Right forelimb (tissue), 1 donor: ENCODE results near the gene EXOC3L1.

Source experiments
- DNase-seq: peaks from one replicate; pipeline ENCODE4 v3.0.0-alpha.2; 2018

The EXOC3L1 gene

GRCh38 chr16:67190041-67190440 lies at the start of gene EXOC3L1:
EXOC3L1 (minus strand) TSS chr16:67190136; CDS start chr16:67189676, 460 bp downstream.
- DNase-seq, result no peak

GRCh38 chr16:67238806-67239470 lies 49.0 kb upstream of the EXOC3L1 start:
- no peak for DNase-seq

- DNase-seq, result no peak
Observed at GRCh38 chr16:67238278-67238575, 48.3 kb upstream of the EXOC3L1 start.

- DNase-seq, result no peak
Observed at GRCh38 chr16:67237396-67238277, 47.7 kb upstream of the EXOC3L1 start.

GRCh38 chr16:67236563-67237395 lies 46.8 kb upstream of the EXOC3L1 start:
- DNase-seq, result no peak

- no peak for DNase-seq
Observed at GRCh38 chr16:67235816-67236562, 46.1 kb upstream of the EXOC3L1 start.

GRCh38 chr16:67234180-67234597 lies 44.3 kb upstream of the EXOC3L1 start:
- no peak for DNase-seq

- no peak for DNase-seq
Observed at GRCh38 chr16:67233596-67233995, 43.7 kb upstream of the EXOC3L1 start.

- DNase-seq, result no peak
Observed at GRCh38 chr16:67230809-67231660, 41.1 kb upstream of the EXOC3L1 start.

GRCh38 chr16:67229906-67230808 lies 40.2 kb upstream of the EXOC3L1 start:
- no peak for DNase-seq

GRCh38 chr16:67228905-67229304 lies 39.0 kb upstream of the EXOC3L1 start:
- no peak for DNase-seq

- no peak for DNase-seq
Observed at GRCh38 chr16:67228034-67228785, 38.3 kb upstream of the EXOC3L1 start.

- no peak for DNase-seq
Observed at GRCh38 chr16:67227567-67227921, 37.6 kb upstream of the EXOC3L1 start.

GRCh38 chr16:67226804-67227566 lies 37.0 kb upstream of the EXOC3L1 start, which contains the start of gene TMEM208:
TMEM208 (plus strand) TSS chr16:67227130; CDS start chr16:67227219, 89 bp downstream.
- DNase-seq, result peak; percentile 99

GRCh38 chr16:67226295-67226803 lies 36.4 kb upstream of the EXOC3L1 start:
- DNase-seq, result no peak

GRCh38 chr16:67223992-67224391 lies 34.1 kb upstream of the EXOC3L1 start:
- DNase-seq, result no peak

GRCh38 chr16:67216612-67217490 lies 26.9 kb upstream of the EXOC3L1 start:
- DNase-seq, result no peak

GRCh38 chr16:67215706-67216105 lies 25.8 kb upstream of the EXOC3L1 start:
- DNase-seq, result no peak
